NCI-H748 treated with DMSO at 0.1 percent for 48 hours (cell line): ENCODE measurements around the gene NHLH1.
"Not testable (repeated sequence)": the region's sequence is repeated elsewhere in the genome, so short reads cannot be mapped to it uniquely, and the experiment has no call there.

Source experiments
- DNase-seq: peaks from one replicate; lab custom pipeline; 2025; lab: John Stamatoyannopoulos, UW

The NHLH1 gene

GRCh38 chr1:160377585-160378206 lies 10.8 kb downstream of the NHLH1 start:
- no peak for DNase-seq

- not testable (repeated sequence) for DNase-seq
Observed at GRCh38 chr1:160384812-160385211, 17.9 kb downstream of the NHLH1 start.

DNA sequence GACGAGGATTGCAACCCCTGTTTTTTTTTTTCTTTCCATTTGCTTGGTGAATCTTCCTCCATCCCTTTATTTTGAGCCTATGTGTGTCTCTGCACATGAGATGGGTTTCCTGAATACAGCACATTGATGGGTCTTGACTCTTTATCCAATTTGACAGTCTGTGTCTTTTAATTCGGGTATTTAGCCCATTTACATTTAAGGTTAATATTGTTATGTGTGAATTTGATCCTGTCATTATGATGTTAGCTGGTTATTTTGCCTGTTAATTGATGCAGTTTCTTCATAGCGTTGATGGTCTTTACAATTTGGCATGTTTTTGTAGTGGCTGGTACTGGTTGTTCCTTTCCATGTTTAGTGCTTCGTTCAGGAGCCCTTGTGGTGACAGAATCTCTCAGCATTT lies 21.5 kb downstream of the NHLH1 start:
- DNase-seq: not testable (repeated sequence)

- no peak for DNase-seq
Observed at GRCh38 chr1:160394673-160395072, 27.8 kb downstream of the NHLH1 start.

DNA sequence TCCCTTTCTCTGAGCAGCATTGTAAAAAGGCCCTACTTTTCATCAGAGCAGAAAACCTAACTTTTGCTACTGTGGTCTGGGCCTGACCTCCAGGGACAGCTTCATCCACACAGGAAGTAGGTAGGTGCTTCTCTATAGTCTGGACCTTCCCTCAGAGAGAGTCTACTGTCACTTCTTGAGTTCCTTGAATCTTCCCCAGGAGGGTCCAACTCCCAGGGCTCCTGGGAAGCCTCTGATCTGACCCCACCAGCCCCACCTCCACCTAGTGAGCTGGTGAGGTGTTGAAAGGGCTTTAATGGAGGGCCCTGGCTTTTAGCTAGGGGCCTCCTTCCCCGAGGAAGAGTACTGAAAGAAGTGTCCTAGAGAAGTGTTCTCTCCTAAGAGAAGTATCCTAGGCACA lies 30.8 kb downstream of the NHLH1 start:
- no peak for DNase-seq

DNA sequence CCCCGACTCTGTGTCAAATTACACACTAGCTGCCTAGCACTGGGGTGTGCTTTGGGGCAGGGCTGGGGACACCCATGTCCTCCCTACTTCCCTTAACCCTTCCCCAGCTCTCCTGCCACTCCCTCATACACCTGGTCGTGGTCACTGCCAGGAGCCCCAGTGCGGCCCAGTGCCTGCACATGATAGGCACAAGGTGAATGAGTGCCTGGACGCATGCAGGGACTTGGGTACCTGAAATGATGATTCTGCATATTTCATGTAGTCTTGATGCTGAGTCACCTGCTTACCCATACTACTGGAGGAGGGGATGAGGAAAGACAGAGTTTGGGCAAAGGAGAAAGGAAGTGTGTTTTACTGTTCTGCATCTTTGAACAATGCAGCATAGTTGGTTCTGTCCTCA lies 32.0 kb downstream of the NHLH1 start:
- no peak for DNase-seq

- DNase-seq: no peak
Observed at GRCh38 chr1:160399544-160400222, 32.8 kb downstream of the NHLH1 start.

DNA sequence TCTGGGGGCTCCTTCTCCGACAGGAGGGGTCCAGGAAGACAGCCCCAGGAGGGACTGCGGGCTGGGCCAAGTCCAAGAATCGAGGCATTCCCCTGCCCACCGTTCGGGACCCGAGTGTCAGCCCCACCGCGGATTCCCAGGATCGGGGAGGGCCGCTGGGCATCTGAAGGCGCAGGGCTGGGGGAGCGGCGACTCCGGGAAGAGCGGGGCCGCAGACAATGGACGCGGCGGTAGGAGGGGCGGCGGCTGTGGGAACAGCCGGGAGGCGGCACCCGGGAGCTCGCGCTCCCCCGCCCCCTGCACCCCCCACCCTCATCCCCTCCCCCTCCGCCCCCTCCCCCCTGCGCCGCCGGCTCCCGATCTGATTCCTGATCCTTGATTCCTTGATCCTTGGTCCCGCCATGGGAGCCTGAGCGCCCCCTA lies 33.4 kb downstream of the NHLH1 start, which contains the start of gene VANGL2:
VANGL2 (plus strand) TSS at position 342 of the 423 bp plus-strand sequence. CDS start 15,274 bp downstream, outside the sequence.
- DNase-seq: peak; percentile 25

DNA sequence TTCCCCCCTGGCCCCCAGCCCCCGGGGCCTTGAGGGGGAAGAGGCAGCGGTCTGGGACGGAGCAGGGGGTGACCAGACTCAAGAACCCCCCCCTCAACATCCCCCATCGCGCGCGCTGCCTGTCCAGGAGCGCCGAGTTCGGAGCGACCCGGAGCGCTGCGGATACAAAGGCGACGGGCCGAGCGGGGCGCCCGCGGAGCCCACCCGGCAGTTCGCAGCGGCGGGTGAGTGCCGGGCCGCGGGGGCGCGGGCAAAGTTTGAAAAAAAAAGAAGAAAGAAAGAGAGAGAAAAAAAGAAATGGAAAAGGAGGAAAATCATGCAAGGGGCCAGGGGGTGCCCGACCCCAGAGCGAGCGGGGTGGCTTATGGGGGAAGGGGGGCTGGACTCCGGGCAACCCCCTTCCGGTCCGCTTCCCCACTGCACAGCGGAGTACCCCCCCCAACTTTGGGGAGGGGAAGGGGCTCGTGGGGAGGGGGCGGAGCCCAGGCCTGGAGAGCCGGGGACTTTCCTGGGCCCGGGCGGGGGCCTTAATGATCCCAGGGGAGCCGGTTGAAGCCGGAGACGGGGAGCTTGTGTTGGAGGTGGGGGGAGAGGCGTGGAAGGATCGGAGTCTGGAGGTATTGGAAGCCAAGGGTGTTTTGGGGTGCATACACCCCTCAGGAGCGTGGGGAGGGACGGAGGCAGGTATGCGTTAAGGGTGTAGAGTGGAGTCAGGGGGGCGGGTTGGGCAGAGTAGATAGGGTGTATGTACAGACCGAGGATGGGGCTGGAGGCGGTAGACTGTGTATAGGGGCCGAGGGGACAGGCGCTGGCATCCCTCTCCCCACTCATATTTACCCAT lies 34.0 kb downstream of the NHLH1 start:
- DNase-seq: no peak

DNA sequence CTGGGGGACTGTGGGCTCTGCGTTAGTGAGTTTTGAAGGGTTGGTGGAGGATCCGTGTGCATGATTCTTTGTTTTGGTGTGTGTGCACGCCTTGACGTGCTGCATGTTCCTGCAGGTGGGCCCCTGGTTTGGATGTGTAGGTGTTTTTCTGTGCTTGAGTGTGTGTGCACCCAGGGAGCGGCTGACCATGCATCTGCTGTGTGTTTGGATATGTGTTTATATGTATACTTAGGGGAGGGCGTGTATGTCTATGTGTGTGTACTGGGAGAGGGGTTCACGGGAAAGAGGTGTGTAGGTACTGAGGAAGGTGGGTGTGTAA lies 34.6 kb downstream of the NHLH1 start:
- peak; percentile 11 for DNase-seq

GRCh38 chr1:160402001-160402795 lies 35.3 kb downstream of the NHLH1 start:
- DNase-seq: no peak

DNA sequence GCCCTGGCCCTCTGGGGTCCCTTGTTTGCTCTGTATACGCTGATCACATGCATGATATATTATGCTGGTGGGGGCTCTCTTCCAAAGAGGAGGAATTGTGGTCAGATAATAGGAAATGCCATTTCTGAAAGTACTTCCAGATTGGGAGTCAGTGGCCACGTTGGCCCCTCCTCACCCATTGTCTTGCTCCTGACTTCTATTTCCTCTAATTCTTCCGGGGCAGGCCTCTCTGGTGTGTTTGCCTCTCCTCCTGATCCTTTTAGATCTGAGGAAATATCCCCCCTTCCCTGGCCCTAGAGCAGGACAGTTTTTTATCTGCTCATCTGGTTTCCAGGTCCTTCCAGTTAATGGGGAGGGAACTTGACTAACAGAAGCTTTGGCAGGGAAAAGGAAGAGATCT lies 36.4 kb downstream of the NHLH1 start:
- no peak for DNase-seq

- no peak for DNase-seq
Observed at GRCh38 chr1:160404094-160404493, 37.2 kb downstream of the NHLH1 start.

- DNase-seq: no peak
Observed at GRCh38 chr1:160405331-160405877, 38.5 kb downstream of the NHLH1 start.

DNA sequence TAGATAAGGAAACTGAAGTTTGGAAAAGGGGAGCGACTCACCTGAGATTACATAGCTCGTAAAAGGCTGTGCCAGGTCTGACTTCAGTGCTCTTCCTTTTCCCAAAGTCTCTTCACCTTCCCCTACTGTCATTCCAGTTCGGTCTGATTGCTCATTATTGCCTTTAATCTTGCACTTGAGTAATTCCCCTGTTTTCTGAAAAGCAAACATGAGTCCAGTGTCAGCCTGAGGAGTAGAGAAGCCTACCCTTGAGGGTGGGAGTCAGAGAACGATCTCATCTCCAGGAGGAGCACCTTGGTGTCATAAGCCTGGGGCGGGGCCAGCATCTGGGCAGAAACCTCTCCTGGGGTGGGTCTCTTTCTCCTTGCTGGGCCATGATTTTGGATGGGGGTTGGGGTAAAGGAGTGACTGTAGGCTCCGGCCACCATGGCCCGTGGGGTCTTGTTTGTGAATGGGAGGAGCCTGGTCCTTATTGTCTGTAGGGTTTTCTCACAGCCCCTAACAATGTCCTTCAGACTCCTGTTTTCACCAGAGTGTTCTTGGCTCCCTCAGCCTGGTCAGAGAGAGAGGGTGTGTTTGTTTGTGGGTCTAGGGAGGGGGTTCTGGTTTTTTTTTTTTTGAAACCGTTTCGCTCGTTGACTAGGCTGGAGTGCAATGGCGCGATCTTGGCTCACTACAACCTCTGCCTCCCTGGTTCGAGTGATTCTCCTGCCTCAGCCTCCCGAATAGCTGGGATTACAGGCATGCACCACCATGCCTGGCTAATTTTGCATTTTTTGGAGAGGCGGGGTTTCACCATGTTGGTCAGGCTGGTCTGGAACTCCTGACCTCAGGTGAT lies 39.5 kb downstream of the NHLH1 start:
- no peak for DNase-seq

DNA sequence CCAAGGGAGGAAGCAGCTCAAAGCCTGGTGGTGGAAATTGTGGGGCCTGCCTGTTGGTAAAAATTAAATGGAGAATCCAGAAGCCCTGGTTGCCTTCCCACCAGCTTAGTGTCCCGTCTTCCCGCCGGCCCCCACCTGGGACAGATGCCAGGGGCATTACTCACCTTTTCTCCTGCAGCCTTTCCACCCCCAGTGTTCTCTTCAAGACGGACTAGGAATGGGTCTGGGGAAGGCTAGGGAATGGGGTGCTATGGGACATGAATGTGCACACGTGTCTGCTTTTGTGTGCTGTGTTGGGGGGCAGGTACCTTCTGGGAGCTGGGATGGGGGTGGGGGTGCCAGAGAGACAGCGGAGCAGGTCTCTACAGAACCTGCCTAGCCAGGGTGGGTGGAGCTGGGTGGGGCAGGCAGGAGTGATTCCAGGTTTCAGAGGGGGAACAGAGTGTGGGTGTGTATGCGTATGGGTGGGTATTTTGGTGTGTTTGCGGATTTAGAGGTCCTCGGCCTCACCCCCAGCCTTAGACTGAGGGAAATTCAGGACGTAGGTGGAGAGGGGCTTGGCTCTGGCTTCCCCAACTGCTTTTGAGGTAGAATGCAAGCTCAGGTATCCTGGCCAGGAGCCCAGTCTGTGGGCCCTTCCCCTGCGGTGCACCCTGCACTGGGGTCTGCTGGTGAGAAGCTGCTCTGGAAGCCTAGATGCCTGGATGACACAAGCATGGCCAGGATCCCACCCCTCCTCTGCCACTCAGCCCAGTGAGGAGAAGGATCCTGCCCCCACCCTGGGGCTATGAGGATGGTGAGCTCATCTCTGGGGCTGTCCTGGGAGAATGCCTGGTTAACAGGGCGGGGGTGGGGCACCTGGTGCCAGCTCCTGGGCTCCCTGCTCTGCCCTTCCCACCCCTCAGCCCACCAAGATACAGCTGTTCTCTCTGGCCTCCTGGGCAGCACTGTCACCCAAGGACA lies 41.2 kb downstream of the NHLH1 start:
- DNase-seq: no peak

- DNase-seq: no peak
Observed at GRCh38 chr1:160408864-160409263, 42.0 kb downstream of the NHLH1 start.

DNA sequence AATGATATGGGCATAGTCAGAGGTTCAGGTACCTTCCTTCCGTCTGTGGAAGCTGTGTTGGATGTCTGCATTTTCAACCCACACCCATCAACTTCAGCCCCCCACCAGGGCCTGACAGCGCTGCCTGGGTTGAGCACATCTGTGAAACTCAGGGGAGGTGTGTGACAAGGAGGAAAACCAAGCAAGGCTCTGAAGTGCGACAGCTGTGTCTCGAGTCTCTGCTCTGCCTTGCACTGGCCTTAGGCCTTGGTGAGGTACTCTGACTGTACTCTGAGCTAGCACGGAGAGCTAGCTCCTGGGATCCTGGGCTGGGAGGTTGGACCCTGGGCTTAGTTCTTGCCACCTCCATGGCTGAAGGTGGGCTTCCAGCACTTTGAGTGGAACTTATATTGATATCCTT lies 42.6 kb downstream of the NHLH1 start:
- no peak for DNase-seq

DNA sequence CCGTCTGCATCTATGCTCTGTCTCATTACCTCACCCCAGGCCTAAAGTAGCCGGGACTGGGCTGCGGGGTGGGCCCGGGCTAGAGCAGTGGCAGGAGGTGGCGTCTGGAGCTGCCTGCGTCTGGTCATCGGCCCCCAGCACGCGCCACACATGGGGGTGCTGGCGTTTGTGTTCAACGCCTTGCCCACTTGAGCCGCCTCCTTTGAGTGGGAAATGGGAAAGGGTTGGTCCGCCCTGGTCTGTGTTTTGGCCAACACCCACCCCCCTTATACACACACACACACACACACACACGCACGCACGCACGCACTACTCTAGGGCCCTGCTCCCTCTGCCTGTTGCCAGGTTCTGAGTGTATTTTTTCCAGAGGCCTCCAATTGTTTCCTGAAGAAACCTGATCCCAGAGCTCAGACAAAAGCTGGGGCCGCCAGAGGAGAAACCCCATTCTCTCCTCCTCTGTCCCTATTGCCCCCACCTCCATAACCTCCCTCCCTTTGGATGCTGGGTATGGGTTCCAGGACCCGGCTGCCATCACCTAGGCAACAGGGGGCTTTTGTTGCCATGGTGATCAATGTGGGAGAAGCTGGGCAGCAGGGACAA lies 43.6 kb downstream of the NHLH1 start:
- peak; percentile 27 for DNase-seq
